ENCODE results near the gene PXMP2. TPM values are rescaled to one million over a fixed set of nuclear protein-coding genes. Genes with fewer than 3 reads are reported as not detected.
A peak's percentile ranks its signal among the peaks of the same experiment; 100 is the strongest.

The PXMP2 gene
- polyA plus RNA-seq (2013, experiment 1 of 2; ENCODE audit: insufficient read length): 28.0 TPM
- 15.1 TPM for polyA plus RNA-seq (2013, experiment 2 of 2; ENCODE audit: insufficient read length)

DNA sequence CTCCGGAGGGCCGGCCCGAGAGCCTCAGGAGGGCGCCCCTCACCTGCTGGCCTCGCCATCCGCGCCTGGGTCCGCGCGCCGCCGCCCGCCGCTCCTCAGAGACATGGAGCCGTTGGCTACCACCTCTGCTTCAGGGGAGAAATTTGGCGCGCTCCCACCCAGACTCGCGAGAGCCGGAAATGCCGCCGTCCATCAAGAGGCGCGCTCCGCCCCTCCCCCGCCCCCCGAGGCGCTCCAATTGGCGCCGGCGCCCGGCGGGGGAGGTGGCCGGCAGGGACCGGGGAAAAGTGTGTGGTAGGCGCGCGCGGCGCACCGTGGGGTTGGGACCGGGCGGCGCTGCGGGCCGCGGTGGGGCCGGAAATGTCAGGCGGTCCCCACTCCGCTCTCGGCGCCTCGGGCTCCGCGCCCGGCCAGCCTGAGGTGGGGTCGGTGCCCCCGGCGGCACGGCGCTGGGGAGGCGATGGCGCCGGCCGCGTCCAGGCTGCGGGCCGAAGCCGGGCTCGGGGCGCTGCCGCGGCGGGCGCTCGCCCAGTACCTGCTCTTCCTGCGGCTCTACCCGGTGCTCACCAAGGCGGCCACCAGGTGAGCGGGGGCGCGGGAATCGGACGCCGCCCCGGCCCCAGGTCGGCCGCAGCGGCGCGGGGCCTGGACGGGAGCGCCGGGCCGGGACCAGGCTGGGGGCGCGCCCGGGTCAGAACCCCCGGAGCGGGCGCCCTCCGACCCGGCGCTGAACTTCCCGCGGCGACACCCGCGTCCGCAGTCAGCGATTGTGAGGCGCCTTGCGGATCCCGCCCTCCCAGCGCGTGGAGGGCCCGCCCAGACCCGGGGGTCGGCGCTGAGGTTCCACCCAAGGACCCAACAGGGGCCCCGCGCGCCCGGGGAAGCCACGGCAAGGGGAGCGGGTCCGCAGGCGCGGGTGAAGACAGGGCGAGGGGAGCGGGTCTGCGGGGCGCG, at the start of gene PXMP2, which contains the start of gene POLE:
Gene PXMP2, plus strand, starts transcription at position 377 of the 954 bp plus-strand sequence. Its CDS starts 84 bp downstream, at position 461.
Gene POLE, minus strand, starts transcription at position 132 of the 954 bp plus-strand sequence. Its CDS starts 27 bp downstream, at position 105.
- peak; percentile 96 for DNase-seq

DNA sequence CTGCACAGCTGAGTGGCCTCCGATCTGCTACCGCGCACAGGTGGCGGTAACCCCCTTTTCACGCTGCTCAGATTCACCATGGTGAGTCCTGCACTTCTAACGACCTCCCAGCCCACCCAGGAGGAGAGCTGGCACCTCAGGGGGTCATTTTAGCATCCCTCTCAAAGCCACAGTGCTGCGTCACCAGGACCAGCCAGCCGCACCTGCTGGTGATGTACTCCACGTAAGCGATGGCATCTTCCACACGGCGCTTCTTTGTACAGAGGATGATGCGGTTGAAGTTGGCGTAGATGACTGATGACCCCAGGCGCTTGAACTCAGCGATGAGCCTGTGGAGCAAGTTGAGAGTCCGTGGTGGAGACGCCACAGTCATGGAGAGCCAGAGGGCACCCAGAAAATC, 49.6 kb upstream of the PXMP2 start:
- DNase-seq: no peak

DNA sequence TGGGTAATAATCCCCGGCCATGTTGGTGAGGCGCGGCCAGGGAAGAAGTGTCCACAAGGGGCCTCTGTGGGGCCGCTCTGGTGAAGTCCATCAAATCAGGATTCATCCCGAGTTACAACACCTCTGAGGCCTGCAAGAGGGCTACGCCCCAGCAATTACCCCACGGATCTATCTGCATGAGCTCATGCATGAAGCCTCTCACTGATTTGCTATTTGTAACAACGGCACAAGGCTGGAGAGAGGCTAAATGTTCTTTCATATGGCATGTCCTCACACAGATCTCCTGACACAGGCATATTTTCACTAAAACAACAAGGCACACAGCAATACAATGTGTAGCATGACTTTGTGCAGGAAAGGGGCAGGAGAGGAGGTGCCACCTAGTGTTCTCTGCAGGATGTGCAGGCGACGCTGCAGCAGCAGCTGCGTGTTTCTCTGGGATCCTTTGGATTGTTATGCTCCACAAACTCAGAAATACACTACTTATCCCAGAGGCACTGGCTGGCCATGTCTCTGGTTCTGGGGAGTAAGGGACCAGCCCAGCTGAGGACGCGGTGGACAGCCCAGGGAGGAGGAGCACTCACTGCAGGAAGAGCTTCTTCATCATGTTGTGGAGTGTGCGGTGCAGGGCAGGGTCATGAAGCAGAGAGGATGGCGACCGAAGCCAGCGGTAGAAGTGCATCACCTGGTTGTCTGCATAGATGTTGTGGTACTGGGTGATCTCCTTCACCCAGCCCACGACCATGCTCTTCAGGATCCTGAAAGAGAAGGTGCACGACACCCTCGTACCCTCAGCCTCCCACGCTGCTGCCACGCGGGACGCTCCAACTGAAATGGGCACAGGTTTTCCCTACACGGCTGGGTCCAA, 48.6 kb upstream of the PXMP2 start:
- DNase-seq: peak; percentile 36

DNA sequence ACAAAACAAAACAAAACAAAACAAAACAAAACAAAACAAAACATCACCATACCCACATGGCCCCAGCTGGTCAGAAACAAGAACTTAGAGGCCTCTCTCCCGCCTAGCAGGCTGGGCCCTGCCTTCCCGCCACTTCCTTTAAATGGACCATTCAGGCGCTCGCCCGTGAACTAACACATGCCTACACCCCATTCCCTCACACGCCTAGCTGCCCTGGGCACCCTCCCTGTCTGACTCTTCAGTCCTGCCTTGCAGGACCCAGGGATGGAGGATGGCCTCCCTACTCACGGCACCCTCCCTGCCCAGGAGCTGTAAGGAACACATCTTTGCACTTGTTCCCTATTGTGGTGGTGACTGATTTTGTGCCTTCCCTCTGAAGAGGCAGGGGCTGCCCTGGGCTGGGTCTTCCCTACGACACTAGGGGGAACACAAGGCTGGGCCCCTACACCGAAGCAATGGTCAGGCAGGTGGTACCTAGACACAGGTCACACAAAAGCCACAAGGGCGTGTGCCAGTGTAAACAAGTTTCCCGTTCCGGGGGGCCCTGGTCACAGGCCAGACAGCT, 47.3 kb upstream of the PXMP2 start:
- no peak for DNase-seq

DNA sequence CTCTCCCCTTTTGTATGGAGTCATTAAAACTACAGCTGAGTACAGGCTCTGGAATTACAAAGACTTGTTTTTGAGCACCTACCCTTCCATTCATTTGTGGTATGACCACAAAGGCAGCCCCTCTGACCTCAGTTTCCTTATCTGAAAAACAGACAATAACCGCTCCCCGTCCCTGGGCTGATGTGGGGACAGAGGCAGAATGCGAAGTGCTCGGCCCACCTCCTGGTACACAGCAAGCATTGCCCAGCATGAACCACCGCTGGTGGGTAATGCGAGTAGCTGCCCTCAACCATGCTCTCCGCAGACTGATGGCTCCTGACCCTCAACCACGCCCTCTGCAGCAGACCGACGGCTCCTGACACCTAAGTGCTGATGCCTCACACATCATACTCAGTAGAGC, 46.5 kb upstream of the PXMP2 start:
- no peak for DNase-seq

DNA sequence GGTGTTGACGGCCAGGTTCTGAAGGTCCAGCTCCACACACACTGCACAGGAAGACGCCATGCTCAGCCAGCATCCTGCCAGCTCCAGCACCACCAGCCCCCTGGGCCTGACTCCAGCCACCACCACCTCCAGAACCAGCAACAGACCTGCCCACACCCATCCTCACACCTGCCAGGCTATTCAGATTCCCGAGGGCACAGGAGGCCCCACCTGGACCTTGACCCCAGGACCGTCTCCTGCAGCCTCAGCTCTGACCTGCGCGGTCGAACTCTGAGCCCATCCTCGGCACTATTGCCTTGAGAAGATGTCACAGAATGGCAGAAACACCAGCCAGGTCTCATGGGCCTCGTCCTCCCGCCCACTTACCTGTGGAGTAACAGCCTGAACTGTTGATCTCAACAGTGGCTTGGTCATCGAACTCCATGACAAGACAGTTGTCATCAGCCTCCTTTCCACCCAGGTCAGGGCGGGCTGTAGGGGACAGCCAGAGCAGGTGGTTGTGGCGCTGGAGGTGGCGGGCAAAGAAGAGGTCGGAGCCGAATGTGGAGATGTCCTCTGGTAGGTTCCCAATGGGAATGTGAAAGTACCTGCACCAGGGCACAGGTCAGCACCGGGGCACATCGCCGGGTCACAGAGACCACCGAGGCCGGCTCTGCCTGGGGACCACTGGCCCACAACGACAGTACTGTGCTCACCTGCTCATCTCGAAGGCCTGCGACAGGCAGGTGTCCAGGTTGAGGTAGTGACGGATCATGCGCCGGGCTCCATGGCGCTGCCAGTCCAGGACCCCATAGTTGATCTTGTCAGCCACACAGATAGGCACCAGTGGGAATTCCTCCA, 45.4 kb upstream of the PXMP2 start:
- no peak for DNase-seq

DNA sequence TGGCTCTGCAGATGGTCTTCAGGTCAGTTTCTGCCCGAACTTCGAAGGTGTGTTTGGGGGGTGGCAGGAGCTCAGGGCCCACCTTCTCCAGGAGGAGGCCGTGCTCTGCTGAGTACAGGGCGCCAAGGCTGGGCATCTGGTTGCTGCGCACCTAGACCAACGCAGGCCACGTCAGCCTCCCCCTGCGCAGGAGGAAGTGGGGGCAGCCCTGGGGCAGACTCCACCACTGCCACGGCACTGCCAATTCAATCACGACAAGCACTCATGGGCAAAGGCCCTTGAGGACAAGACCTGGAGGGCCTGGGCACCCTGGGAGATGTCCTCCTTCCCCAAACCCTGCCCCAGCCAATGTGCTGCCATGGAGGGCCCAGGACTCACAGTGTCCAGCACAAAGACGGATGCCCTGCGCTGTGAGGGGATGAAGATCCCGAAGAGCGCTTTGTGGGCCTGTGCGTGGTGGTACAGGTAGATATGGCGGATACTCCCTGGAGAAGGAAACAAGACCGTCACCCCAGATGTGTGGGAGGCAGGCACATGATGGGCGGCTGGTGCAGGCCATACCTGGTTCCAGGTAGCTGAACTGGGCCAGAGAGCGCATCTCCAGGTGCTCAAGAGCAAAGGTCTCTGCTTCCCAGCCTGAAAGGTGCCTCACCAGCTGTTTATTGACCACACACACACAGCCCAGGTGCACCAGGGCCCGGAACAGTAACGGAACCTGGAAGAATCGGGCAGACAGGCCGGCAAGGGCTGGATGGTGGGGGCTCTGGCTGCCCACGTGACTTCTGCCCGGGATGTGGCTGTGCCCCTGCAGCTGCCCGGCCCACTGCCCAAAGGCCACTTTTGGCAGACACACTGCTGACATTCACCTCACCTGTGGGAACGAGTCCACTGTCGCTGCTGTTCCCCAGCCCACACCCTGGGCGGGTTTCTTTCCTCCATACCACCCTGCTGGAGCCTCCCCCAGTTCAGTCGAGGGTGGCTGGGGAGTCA, 44.2 kb upstream of the PXMP2 start:
- no peak for DNase-seq

DNA sequence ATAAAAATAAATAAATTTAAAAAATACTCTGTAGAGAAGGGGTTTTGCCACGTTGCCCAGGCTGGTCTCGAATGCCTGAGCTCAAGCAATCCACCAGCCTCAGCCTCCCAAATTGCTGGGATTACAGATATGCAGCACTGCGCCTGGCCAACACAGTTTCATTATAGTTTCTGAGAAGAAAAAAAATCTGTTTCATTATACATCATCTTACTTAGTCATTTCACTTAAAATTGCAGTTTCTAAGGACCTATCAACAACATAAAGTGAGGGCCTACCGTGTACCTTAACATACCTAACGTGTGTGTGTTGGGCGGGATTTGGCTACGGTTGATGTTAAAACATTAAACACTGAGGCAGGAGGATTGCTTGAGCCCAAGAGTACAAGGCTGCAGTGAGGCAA, 40.5 kb upstream of the PXMP2 start:
- DNase-seq: no peak

DNA sequence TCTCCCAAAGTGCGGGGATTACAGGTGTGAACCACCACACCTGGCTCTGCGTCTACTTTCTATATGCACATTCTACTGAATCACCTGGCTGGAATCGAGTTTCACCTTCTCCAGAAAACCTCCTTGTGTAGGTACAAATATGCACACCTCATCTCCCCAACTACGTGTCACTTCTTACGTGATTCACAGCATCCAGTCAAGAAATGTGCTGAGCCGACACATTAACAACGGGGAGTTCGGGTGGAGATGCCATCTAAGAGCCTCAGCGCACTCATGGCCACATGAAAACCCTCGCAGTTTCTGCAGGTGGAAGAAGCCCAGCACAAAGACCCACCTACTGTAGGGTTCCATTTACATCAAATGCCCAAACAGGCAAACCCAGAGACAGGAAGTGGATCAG, 39.5 kb upstream of the PXMP2 start:
- DNase-seq: no peak

DNA sequence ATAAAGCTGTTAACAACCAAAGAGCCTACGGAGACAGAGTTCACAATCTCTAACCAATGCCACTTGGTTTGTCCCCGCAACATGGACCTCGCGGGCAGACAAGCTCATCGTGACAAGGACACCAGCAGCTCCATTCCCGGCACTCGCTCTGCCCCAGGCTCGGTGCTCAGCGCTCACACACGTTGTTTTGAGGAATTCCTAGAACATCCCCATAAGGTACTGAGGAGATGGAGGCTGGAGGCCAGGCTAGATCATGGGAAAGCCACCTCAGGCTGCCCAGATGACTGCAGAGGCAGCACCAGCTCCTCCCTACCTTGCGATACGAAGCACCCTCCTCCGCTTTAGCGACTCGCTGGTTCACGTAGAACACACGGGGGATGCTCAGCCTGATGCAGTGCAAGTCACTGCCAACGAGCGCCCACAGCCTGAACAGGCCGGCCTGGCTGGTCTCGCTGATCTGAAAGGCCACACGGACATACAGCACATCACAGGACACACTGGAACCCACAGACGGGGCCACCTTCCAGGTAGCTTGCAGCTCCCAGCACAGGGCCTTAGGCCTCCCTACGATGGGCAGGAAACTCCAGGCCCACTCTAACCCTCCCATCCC, 38.7 kb upstream of the PXMP2 start:
- DNase-seq: no peak

DNA sequence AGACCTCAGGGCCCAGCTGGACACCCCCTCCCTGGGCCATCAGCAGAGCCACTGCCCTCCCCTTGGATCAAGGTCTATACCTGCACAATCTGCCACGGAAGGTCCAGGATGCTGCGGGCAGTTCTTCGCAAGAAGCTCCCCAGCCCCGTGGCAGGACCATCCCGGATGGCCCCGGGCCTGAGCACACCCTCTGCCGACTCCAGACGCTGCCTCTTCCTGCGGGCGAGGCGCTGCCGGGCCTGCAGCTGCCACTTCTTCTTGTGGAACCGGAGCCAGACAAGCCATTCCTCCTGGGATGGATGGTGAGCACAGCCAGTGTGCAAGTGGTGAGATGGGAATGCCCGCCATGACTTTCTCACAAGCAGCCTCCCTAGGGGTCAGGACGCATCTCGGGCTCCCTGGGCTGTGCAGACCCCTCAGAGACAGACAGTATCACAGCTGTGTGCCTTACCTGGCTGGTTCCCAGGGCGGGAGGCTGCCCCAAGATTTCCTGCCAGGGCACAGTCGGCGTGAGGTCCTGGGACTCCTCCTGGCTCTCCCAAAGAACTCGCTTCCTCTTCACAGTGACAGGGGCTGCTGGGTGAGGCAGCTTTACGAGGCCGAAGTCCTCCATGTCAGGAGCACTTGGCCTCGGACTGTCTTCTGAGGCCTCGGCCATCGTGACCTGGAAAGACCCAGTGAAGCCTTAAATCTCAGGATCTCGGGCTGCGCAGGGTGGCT, 38.0 kb upstream of the PXMP2 start:
- DNase-seq: no peak

DNA sequence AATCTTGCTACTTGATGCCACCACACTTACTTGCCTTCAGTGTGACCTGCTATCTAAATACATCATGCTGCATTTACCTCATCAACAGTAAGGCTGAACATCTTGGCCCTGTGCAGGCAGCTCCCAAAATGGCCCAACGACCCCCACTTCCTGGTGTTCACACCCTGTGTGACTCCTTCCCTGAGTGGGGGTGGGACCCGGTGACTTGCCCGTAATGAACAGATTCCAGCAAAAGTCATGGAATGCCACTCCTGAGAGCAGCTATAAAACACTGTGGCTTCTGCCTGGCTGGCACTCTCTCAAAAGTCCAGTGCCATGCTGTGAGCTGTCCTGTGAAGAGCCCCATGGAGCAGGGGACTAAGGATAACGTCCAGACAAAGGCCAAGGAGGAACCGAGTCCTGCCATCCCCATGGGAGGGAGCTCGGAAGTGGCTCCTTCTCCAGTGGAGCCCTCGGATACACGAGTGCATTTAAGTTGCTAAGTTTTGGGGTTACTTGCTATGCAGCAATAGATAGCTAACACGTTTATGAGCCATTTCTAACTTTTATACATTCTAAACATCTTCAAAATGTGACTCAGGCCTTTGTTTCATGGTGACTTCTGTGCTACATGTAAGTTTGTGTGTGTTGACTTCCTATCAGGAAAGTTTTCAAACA, 35.8 kb upstream of the PXMP2 start:
- DNase-seq: no peak

DNA sequence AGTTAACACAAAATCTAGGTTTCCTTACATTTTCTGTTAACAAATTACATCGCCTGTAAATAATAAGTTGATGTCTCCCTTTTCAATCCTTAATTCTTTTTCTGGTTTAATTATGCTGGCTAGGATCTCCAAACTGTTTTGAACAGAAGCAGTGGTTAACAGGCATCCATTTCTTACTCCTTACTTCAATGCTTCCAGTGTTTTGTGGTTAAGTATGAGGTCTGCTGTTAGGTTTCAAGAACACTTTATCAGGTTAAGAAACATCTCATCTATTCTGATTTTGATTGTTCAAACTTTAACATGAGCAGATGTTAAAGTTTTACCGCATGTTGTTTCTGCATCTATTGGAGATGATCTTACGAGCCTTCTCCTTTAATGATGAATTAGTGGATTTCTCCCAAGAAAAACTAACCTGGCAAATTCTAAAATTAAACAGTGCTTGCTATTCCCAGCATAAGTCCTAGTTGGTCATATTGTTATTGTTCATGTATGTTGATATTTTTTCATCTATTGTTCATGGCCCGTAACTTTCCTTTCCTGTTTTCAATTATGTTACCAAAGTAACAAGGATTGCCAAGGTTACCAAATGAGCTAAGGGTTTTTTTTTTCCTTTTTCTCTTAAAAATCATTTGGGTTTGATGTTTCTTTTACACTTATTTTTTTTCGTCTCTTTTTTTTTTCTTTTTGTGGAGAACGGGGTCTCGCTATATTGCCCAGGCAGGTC, 33.7 kb upstream of the PXMP2 start:
- no peak for DNase-seq

DNA sequence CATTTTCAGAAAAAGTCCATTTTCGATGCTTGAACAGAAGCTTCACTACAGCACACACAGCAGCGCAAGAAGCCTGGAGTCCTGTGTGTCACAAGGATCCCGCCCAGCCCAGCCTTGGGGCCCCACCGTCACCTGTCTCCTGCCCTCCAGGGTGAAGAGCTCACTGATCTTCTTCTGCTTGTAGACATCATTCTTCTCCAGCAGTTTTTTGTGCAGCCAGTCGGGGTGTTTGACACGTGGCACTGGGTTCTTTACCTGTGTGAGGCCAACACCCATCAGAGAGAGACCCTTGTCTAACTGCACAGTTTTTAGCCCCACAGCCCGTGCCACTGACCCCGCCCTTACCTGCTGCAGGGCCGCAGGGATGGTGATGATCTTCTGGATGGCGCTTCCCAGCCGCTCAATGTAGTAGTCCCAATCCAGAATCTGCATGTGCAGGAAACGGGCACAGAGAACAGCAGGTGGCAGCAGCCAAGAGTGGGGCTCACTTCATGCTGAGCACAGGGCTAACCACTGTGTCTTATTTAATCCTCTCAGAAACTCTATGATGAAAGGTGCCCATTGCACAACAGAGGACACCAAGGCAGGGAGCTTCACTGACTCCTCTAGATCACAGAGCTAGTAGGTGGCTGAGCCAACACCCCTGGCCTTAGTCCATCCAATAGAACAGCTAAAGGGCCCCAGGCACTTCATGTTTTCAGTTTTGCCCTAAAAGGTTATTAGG, 30.2 kb upstream of the PXMP2 start:
- no peak for DNase-seq

DNA sequence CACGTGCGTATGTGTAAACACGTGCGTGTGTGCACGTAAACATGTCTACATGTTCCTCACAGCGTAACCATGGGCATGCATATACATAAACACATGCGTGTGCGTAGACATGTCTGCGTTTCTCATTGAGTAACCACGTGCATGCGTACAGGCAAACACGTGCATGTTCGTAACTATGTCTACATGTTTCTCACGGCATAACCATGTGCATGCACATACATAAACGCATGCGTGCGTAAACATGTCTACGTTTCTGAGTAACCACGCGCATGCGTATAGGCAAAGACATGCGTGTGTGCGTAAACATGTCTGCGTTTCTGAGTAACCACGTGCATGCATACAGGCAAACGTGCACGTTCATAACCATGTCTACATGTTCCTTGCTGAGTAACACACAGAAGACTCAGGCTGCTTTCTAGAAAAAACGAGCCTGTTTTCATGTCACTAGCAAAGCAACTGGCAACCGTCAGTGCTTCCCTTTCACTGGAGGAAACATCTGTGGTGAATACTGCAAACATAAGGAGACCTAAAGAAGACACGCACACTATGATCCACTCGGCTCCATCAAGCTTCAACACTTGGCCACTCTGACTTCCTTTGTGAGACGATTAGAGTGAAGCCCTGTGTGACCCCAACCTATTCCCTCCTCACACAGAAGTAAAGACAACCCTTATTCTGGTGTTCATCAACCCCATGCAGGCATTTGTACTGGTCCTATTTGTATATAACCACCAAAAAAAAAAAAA, 29.1 kb upstream of the PXMP2 start:
- no peak for DNase-seq

DNA sequence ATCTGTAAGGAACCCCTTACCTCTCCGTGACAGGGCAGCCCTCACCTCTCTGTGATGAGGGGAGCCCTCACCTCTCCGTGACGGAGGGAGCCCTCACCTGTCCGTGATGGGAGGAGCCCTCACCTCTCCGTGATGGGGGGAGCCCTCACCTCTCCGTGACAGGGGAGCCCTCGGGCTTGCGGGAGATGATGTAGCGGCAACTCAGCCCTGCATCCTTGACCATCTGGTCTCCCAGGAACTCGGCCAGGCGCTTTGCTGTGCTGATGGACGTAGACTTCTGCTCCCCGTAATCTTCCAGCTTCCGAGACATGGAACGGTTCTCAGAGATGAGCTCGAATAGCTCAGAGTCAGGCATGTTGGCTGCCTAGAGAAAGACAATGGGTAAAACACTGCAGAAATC, 28.2 kb upstream of the PXMP2 start:
- DNase-seq: no peak

DNA sequence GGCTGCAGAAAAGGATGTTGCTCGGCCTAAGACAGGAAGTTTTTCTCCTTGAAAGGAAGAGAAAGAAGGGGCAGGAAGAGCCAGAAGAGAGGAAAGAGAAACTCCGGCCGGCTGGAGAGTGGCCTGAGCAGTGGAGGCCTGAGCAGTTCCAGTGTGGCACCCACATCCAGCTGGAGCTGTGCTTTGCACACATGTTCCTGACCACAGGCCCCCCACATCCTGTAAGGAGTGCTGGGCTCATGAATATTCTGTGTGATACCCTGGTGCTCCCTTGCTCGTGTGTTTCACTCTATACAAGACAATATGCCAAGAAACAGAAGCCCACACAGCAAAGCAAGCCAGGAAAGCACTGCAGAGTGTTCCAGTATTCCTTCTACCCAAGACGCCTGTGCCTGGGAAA, 27.3 kb upstream of the PXMP2 start:
- DNase-seq: no peak
